Suprapubic skin (tissue), 4 donors: ENCODE results near the gene PLEKHG4.

Source experiments
- EP300 ChIP-seq: sonication (generic); formaldehyde crosslinking; IDR thresholded peaks from one replicate; pipeline ENCODE4 v1.6.1; 2017; ENCODE audit warnings: antibody characterized with exemption
- POLR2A ChIP-seq, 2 donors: fragments of 450-650 bp; IDR thresholded peaks; one replicate each; pipeline ENCODE4 v1.6.1; 2017; ENCODE audit warnings: antibody characterized with exemption in 2 of 2, mild to moderate bottlenecking in 2 of 2, moderate library complexity in 2 of 2
- POLR2AphosphoS5 ChIP-seq, 3 donors: sonication (generic); formaldehyde crosslinking; IDR thresholded peaks; one replicate each; pipeline ENCODE4 v1.6.1; 2017; ENCODE audit warnings: antibody characterized with exemption in 3 of 3
- TF ChIP-seq, protein P1 (sequence below), 2 donors: fragments of 200-600 bp in 1 of 2; fragments of 450-650 bp in 1 of 2; sonication (generic) in 1 of 2; IDR thresholded peaks; one replicate each; pipeline ENCODE4 v1.5.1; 2016 to 2019; ENCODE audit warnings: antibody characterized with exemption in 2 of 2, mild to moderate bottlenecking in 1 of 2, moderate library complexity in 1 of 2

DNA sequence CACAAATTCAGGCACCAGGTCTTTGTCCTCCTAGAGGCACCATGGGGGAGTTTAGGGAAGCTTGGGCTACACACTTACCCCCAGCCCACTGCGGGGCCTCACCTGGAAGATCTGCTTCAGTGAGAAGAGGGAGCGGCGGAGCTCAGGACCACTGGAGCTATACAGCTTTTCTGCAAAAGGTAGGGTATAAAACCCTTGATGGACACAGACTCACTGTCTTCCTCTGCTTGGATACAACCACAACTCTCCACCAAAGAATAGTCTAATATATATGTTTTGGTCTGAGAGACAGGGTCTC is 41.1 kb upstream of the PLEKHG4 start:
- TF ChIP-seq POLR2AphosphoS5 (IDR thresholded peaks at IDR 0.05) (no peak), EP300 (no peak), POLR2A (IDR thresholded peaks at IDR 0.05) (no peak)
- TF ChIP-seq, protein P1, sequence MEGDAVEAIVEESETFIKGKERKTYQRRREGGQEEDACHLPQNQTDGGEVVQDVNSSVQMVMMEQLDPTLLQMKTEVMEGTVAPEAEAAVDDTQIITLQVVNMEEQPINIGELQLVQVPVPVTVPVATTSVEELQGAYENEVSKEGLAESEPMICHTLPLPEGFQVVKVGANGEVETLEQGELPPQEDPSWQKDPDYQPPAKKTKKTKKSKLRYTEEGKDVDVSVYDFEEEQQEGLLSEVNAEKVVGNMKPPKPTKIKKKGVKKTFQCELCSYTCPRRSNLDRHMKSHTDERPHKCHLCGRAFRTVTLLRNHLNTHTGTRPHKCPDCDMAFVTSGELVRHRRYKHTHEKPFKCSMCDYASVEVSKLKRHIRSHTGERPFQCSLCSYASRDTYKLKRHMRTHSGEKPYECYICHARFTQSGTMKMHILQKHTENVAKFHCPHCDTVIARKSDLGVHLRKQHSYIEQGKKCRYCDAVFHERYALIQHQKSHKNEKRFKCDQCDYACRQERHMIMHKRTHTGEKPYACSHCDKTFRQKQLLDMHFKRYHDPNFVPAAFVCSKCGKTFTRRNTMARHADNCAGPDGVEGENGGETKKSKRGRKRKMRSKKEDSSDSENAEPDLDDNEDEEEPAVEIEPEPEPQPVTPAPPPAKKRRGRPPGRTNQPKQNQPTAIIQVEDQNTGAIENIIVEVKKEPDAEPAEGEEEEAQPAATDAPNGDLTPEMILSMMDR (IDR thresholded peaks at IDR 0.05): no peak
